CD4-positive, alpha-beta T cell treated with Interleukin-6 at 100 ng/mL for 8 hours (primary cell): ENCODE results near the gene TYROBP.
"Not testable (repeated sequence)": the region's sequence is repeated elsewhere in the genome, so short reads cannot be mapped to it uniquely, and the experiment has no call there.

Source experiments
- DNase-seq: peaks from one replicate; pipeline ENCODE4 v3.0.0-alpha.2; 2020; ENCODE audit warnings: mixed read lengths, low spot score

The TYROBP gene

GRCh38 chr19:35899547-35900214 lies 8.4 kb downstream of the TYROBP start:
- DNase-seq, result peak; percentile 86

- no peak for DNase-seq
Observed at GRCh38 chr19:35898499-35898809, 9.6 kb downstream of the TYROBP start.

GRCh38 chr19:35897706-35898451 lies 10.2 kb downstream of the TYROBP start:
- DNase-seq, result no peak

GRCh38 chr19:35896643-35897040 lies 11.5 kb downstream of the TYROBP start:
- no peak for DNase-seq

GRCh38 chr19:35895911-35896642 lies 12.0 kb downstream of the TYROBP start:
- no peak for DNase-seq

GRCh38 chr19:35894342-35894741 lies 13.8 kb downstream of the TYROBP start:
- no peak for DNase-seq

- not testable (repeated sequence) for DNase-seq
Observed at GRCh38 chr19:35891819-35892218, 16.3 kb downstream of the TYROBP start.

- no peak for DNase-seq
Observed at GRCh38 chr19:35890113-35890650, 17.9 kb downstream of the TYROBP start.

GRCh38 chr19:35889370-35890112 lies 18.6 kb downstream of the TYROBP start:
- no peak for DNase-seq

GRCh38 chr19:35888398-35888797 lies 19.7 kb downstream of the TYROBP start:
- no peak for DNase-seq

GRCh38 chr19:35887197-35887596 lies 20.9 kb downstream of the TYROBP start:
- no peak for DNase-seq

GRCh38 chr19:35885904-35886303 lies 22.2 kb downstream of the TYROBP start:
- DNase-seq, result no peak

GRCh38 chr19:35885225-35885738 lies 22.8 kb downstream of the TYROBP start:
- DNase-seq, result no peak

- DNase-seq, result no peak
Observed at GRCh38 chr19:35883882-35884281, 24.2 kb downstream of the TYROBP start.

GRCh38 chr19:35882114-35882832 lies 25.8 kb downstream of the TYROBP start:
- peak; percentile 65 for DNase-seq

- DNase-seq, result peak; percentile 47
Observed at GRCh38 chr19:35879770-35880317, 28.3 kb downstream of the TYROBP start.

- DNase-seq, result no peak
Observed at GRCh38 chr19:35879068-35879467, 29.0 kb downstream of the TYROBP start.

- DNase-seq, result no peak
Observed at GRCh38 chr19:35874392-35874930, 33.6 kb downstream of the TYROBP start.

- DNase-seq, result no peak
Observed at GRCh38 chr19:35872180-35872579, 35.9 kb downstream of the TYROBP start.

GRCh38 chr19:35871611-35872010 lies 36.5 kb downstream of the TYROBP start:
- DNase-seq, result no peak

- no peak for DNase-seq
Observed at GRCh38 chr19:35870798-35871197, 37.3 kb downstream of the TYROBP start.
